Panc1 (cell line): ENCODE results near the gene MPP2. TPM values are rescaled to one million over a fixed set of nuclear protein-coding genes. Genes with fewer than 3 reads are reported as not detected.

Experiments
- ATAC-seq: fragments of 200-7000 bp; cut with Tn5 transposase; 2 replicates; pipeline ENCODE4 v1.9.1; 2020; ENCODE audit warnings: mild to moderate bottlenecking, moderate library complexity
- BruUV-seq: library from RNA; stranded (reverse); fragments of 400-500 nt; replicated peaks from 2 replicates; lab custom pipeline; 2021; lab: Mats Ljungman, UMichigan
- CTCF ChIA-PET: fragments of 300-600 bp; sonication (Branson Sonifier 250); formaldehyde crosslinking; loops from one replicate; lab custom pipeline; 2022; ENCODE audit warnings: antibody characterized with exemption; lab: Charles Lee
- POLR2A ChIA-PET: fragments of 300-600 bp; sonication (Branson Sonifier 250); formaldehyde crosslinking; loops from one replicate; lab custom pipeline; 2022; ENCODE audit warnings: antibody characterized with exemption; lab: Charles Lee
- DNase-seq: peaks from one replicate; pipeline ENCODE4 v3.0.0-alpha.2; 2010; ENCODE audit warnings: low read depth, low spot score
- H3K27ac ChIP-seq: 2 replicates; pipeline ENCODE4 v1.5.1; 2011; ENCODE audit warnings: mild to moderate bottlenecking, low read length, inconsistent platforms
- H3K27me3 ChIP-seq: fragments of 200-500 bp; sonication (Bioruptor generic); 2 replicates; pipeline ENCODE4 v1.6.0; 2014; ENCODE audit warnings: low read length, inconsistent platforms; ENCODE audit not compliant: control insufficient read depth, insufficient read depth
- H3K36me3 ChIP-seq: fragments of 200-500 bp; sonication (Bioruptor generic); 2 replicates; pipeline ENCODE4 v1.5.1; 2014; ENCODE audit warnings: inconsistent platforms, mild to moderate bottlenecking, low read length, moderate library complexity; ENCODE audit not compliant: control insufficient read depth, insufficient read depth
- H3K4me1 ChIP-seq: 2 replicates; pipeline ENCODE4 v1.5.1; 2011; ENCODE audit warnings: inconsistent platforms, mild to moderate bottlenecking, low read length, moderate library complexity; ENCODE audit not compliant: control insufficient read depth, insufficient read depth
- H3K4me3 ChIP-seq, 2 experiments: 2 replicates each; pipeline ENCODE4 v1.5.1; 2011 to 2012; ENCODE audit warnings: low read depth in 2 of 2, low read length in 2 of 2, mild to moderate bottlenecking in 2 of 2, inconsistent platforms in 1 of 2, moderate library complexity in 1 of 2
- H3K9me3 ChIP-seq: fragments of 200-500 bp; sonication (Bioruptor generic); 2 replicates; pipeline ENCODE4 v1.5.1; 2014; ENCODE audit warnings: low read depth, mild to moderate bottlenecking, inconsistent platforms, low read length, moderate library complexity; ENCODE audit not compliant: control insufficient read depth, insufficient read depth
- CTCF ChIP-seq: fragments of 450-650 bp; IDR thresholded peaks from 2 replicates; pipeline ENCODE4 v1.5.1; 2017; ENCODE audit warnings: mild to moderate bottlenecking
- POLR2AphosphoS5 ChIP-seq: IDR thresholded peaks from 2 replicates; pipeline ENCODE4 v1.6.1; 2012; ENCODE audit warnings: mild to moderate bottlenecking, low read depth, low read length, moderate library complexity
- REST ChIP-seq, 2 experiments: IDR thresholded peaks; 2 replicates each; pipeline ENCODE4 v1.6.1; 2011 to 2012; ENCODE audit warnings: low read depth in 2 of 2, control low read depth in 1 of 2, low read length in 1 of 2, mild to moderate bottlenecking in 1 of 2, moderate library complexity in 1 of 2; ENCODE audit not compliant: insufficient read depth in 1 of 2
- SIN3A ChIP-seq: IDR thresholded peaks from 2 replicates; pipeline ENCODE4 v1.6.1; 2012; ENCODE audit warnings: low read depth, mild to moderate bottlenecking, low read length, moderate library complexity, borderline replicate concordance; ENCODE audit not compliant: insufficient read depth
- TCF7L2 ChIP-seq: IDR thresholded peaks from 2 replicates; pipeline ENCODE4 v1.6.1; 2011; ENCODE audit warnings: mild to moderate bottlenecking, low read depth, low read length, inconsistent platforms
- in situ Hi-C: cut with HindIII; loops from 2 replicates; pipeline ENCODE4 v1.10.0; 2016; ENCODE audit warnings: low sequenced_read_pairs, low pct_unique_long_range_greater_than_20kb
- intact Hi-C: fragments of 100-400 bp; cut with micrococcal nuclease; formaldehyde crosslinking; loops from one replicate; pipeline ENCODE4 v1.10.0; 2022; ENCODE audit not compliant: unreplicated experiment
- total RNA-seq: library from RNA; stranded (reverse); gene quantifications from one replicate; pipeline ENCODE4 v1.2.1, GENCODE V29; 2021; ENCODE audit not compliant: unreplicated experiment

The MPP2 gene
- total RNA-seq, 1 experiment from 2014 or later, result 3.5 TPM

GRCh38 chr17:43849116-43849515, 58.2 kb downstream of the MPP2 start:
- no TSS peak for BruUV-seq
- no peaks in the 10 kb centered on the region for H3K27me3 ChIP-seq
- intact Hi-C loops (no loop called here), in situ Hi-C loops (no loop called here)
- H3K9me3 ChIP-seq, result no peaks in the 10 kb centered on the region
- H3K4me3 ChIP-seq, result no peak overlapping the region
- CTCF ChIA-PET, result no interaction called here
- POLR2A ChIA-PET, result no interaction called here
- H3K36me3 ChIP-seq, result no peaks in the 10 kb centered on the region
- H3K4me1 ChIP-seq, result no peaks in the 10 kb centered on the region
- ATAC-seq (no peak), DNase-seq (no peak)
- no peak overlapping the region for H3K27ac ChIP-seq
- TF ChIP-seq TCF7L2 (no peak), POLR2AphosphoS5 (no peak), REST (IDR thresholded peaks at IDR 0.05; ENCODE audit: insufficient read depth in 1 of 2, low read depth in 2 of 2, low read length in 1 of 2) (no peak), SIN3A (no peak), CTCF (no peak)

- no peaks in the 10 kb centered on the region for H3K27me3 ChIP-seq
- no peak overlapping the region for H3K4me3 ChIP-seq
- no peak overlapping the region for H3K27ac ChIP-seq
- TF ChIP-seq TCF7L2 (no peak), REST (IDR thresholded peaks at IDR 0.05; ENCODE audit: insufficient read depth in 1 of 2, low read depth in 2 of 2, low read length in 1 of 2) (no peak), POLR2AphosphoS5 (no peak)
- no peaks in the 10 kb centered on the region for H3K4me1 ChIP-seq
- ATAC-seq, result no peak
- H3K36me3 ChIP-seq, result no peaks in the 10 kb centered on the region
- DNase-seq, result no peak
- no TSS peak for BruUV-seq
- ChIA-PET CTCF (no interaction called here), POLR2A (no interaction called here)
- intact Hi-C loops, result no loop called here
- H3K9me3 ChIP-seq, result no peaks in the 10 kb centered on the region
- in situ Hi-C loops, result no loop called here
Observed at GRCh38 chr17:43848601-43849000, 58.7 kb downstream of the MPP2 start.
